Measurements from ENCODE around the gene PLPPR3. TPM values are rescaled to one million over a fixed set of nuclear protein-coding genes. Genes with fewer than 3 reads are reported as not detected.

PLPPR3 gene
- total RNA-seq, 1 experiment from 2014 or later, result 57.9 TPM

GRCh38 chr19:827314-827709, 5.6 kb upstream of the PLPPR3 start:
- WGBS (ENCODE audit: extremely low coverage, insufficient read length, low lambda C conversion rate), result no CpG with 5 or more reads among the region's 11 CpGs
- Histone ChIP-seq H3K27ac (ENCODE audit: insufficient read length, low read depth, low read length) (no peak overlapping the region), H3K23me2 (ENCODE audit: insufficient read length, low read depth, low read length, poor library complexity, severe bottlenecking) (no peaks in the 10 kb centered on the region), H2BK20ac (ENCODE audit: low read depth, low read length, poor library complexity, severe bottlenecking) (no peak overlapping the region), H3K79me1 (ENCODE audit: insufficient read depth, low read depth, low read length, poor library complexity, severe bottlenecking) (no peaks in the 10 kb centered on the region), H3K56ac (ENCODE audit: insufficient read length, low read depth, low read length) (no peak overlapping the region), H4K91ac (ENCODE audit: insufficient read length, low read depth, low read length) (no peak overlapping the region), H3K9me3 (ENCODE audit: control insufficient read depth, low read depth, low read length) (no peaks in the 10 kb centered on the region), H3K27me3 (ENCODE audit: insufficient read depth, low read length) (no peaks in the 10 kb centered on the region), H4K5ac (ENCODE audit: insufficient read length, low read depth, low read length) (no peak overlapping the region), H3K4me1 (ENCODE audit: insufficient read depth, low read length) (no peaks in the 10 kb centered on the region; the same call in 1 of the 2 replicates), H3T11ph (ENCODE audit: low read length) (no peak overlapping the region), H2AFZ (ENCODE audit: low read length) (no peak overlapping the region), H2BK12ac (ENCODE audit: insufficient read length, low read depth, low read length) (no peak overlapping the region), H3K9ac (ENCODE audit: extremely low read depth, insufficient read length, low read length) (no peak overlapping the region), H4K20me1 (ENCODE audit: control insufficient read depth, insufficient read depth, insufficient read length) (no peaks in the 10 kb centered on the region), H3K14ac (ENCODE audit: insufficient read depth, low read length) (no peak overlapping the region), H3K4me2 (ENCODE audit: insufficient read depth, insufficient read length, low read length) (no peak overlapping the region), H3K4ac (ENCODE audit: low read depth, low read length) (no peak overlapping the region), H2BK5ac (ENCODE audit: insufficient read length, low read length) (no peak overlapping the region), H2BK120ac (ENCODE audit: low read depth, low read length, poor library complexity, severe bottlenecking) (no peak overlapping the region), H2AK5ac (ENCODE audit: insufficient read length, low read length) (no peak overlapping the region), H3K18ac (ENCODE audit: insufficient read length, low read depth, low read length) (no peak overlapping the region), H4K8ac (replicated peaks; ENCODE audit: insufficient read length, low read depth, low read length) (no peak overlapping the region), H3K79me2 (ENCODE audit: insufficient read depth, low read length) (no peaks in the 10 kb centered on the region), H3K23ac (ENCODE audit: insufficient read length, low read depth, low read length) (no peak overlapping the region), H2BK15ac (ENCODE audit: low read depth, low read length) (no peak overlapping the region)
- Mint-ChIP-seq H3K36me3 (ENCODE audit: insufficient read depth in 1 of 3, low read depth in 3 of 3) (no peaks in the 10 kb centered on the region; a peak in 1 of 7 replicates), H3K9me3 (no peaks in the 10 kb centered on the region), H3K27ac (no peak overlapping the region), H3K4me3 (no peak overlapping the region), H3K27me3 (ENCODE audit: low read depth) (peaks cover 8% of the 10 kb centered on the region), H3K4me1 (peaks cover 7 to 14% of the 10 kb centered on the region in 2 experiments)
- DNase-seq, result no peak
- no peak for TF ChIP-seq CTCF (conservative IDR thresholded peaks at IDR 0.05)

Data from H9 (cell line).